Parathyroid adenoma (tissue), 2 donors: ENCODE results near the gene CLBA1.

ENCODE experiments used
- H2AFZ ChIP-seq: fragments of 300-600 bp; sonication (generic); one replicate; pipeline ENCODE4 v1.7.0; 2017; ENCODE audit warnings: antibody characterized with exemption, mild to moderate bottlenecking
- H3K27ac ChIP-seq: fragments of 300-600 bp; sonication (generic); one replicate; pipeline ENCODE4 v1.7.0; 2017
- H3K27me3 ChIP-seq: fragments of 300-600 bp; sonication (generic); one replicate; pipeline ENCODE4 v1.7.0; 2017; ENCODE audit warnings: low read length; ENCODE audit not compliant: control insufficient read depth, insufficient read depth
- H3K36me3 ChIP-seq: fragments of 300-600 bp; sonication (generic); one replicate; pipeline ENCODE4 v1.7.0; 2017; ENCODE audit warnings: low read length; ENCODE audit not compliant: control insufficient read depth, insufficient read depth
- H3K4me1 ChIP-seq: fragments of 300-600 bp; sonication (generic); one replicate; pipeline ENCODE4 v1.7.0; 2017; ENCODE audit warnings: control low read depth
- H3K4me2 ChIP-seq: fragments of 300-600 bp; sonication (generic); one replicate; pipeline ENCODE4 v1.7.0; 2017; ENCODE audit warnings: low read length
- H3K4me3 ChIP-seq: fragments of 300-600 bp; sonication (generic); one replicate; pipeline ENCODE4 v1.7.0; 2017; ENCODE audit warnings: low read depth, low read length
- H3K79me2 ChIP-seq: fragments of 300-600 bp; sonication (generic); one replicate; pipeline ENCODE4 v1.7.0; 2017; ENCODE audit warnings: control low read depth
- H3K9ac ChIP-seq: fragments of 300-600 bp; sonication (generic); one replicate; pipeline ENCODE4 v1.7.0; 2017; ENCODE audit warnings: mild to moderate bottlenecking
- H3K9me3 ChIP-seq: fragments of 300-600 bp; sonication (generic); one replicate; pipeline ENCODE4 v1.7.0; 2017; ENCODE audit warnings: low read length; ENCODE audit not compliant: control insufficient read depth
- CTCF ChIP-seq: fragments of 300-600 bp; sonication (generic); IDR thresholded peaks from one replicate; pipeline ENCODE4 v1.7.0; 2017; ENCODE audit warnings: antibody characterized with exemption, mild to moderate bottlenecking
- donor health status: primary hyperparathyroidism.

CLBA1 gene

GRCh38 chr14:104977681-104978653 is 7.6 kb upstream of the CLBA1 start, which contains the start of gene AHNAK2:
AHNAK2 (minus strand) TSS chr14:104978374; CDS start chr14:104978237, 137 bp downstream.
- Histone ChIP-seq H3K4me2 (peak within 1 kb of the TSS; percentile 66), H3K9me3 (no peaks in the 10 kb centered on the region), H3K27ac (no peak within 1 kb of the TSS), H3K27me3 (no peaks in the 10 kb centered on the region), H3K4me1 (peaks cover 33% of the 10 kb centered on the region), H3K79me2 (no peaks in the 10 kb centered on the region), H2AFZ (peak within 1 kb of the TSS; percentile 65), H3K9ac (no peak within 1 kb of the TSS), H3K36me3 (no peaks in the 10 kb centered on the region), H3K4me3 (peak within 1 kb of the TSS; percentile 11)
- TF ChIP-seq CTCF = no peak

DNA sequence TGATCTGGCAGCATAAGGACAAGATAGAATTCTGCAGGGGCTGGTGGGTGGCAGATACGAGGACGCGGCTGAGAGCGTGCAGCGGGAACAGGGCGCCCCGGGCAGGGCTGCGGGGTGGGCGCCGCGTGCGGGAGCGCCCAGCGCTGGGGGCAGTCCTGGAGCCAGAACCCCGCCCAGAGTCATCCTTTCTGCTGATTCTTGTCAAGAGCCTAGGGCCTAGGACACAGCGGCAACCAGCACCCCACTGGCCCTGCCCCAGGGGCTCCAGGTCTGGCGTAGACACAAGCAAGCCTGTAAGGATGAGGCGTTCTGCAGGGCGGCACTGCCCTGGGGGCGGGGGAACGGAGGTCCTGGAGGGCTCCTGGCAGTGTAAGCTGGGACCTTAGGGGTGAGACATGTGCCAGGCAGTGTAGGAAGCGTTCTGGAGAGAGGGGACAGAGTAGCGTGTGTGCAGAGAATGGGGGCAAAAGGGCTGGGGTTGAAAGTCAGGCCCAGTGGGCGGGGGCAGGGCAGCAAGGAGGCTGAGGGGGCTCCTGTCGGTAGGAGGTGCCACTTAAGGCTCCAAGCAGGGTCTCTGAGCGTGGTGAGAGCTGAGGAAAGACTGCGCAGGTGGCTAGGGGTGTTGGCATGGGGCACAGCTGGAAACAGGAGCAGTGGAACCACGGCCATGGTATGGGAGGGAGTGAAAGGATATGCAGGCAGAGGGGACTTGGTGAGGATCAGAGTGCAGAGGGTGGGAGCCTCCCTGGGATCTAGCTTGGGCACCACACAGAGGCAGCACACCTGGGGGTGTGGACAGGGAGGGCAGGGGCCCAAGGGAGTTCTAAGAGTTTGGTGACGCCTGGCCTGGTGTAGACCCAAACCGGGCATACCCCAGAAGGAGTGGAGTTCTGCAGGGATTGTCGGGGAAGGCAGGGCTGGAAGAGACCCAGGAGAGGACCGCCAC is 6.6 kb upstream of the CLBA1 start:
- Histone ChIP-seq H3K27ac (peak overlapping the region; percentile 77), H2AFZ (no peak overlapping the region), H3K9ac (no peak overlapping the region), H3K27me3 (no peaks in the 10 kb centered on the region), H3K79me2 (no peaks in the 10 kb centered on the region), H3K36me3 (no peaks in the 10 kb centered on the region), H3K4me1 (peaks cover 27% of the 10 kb centered on the region), H3K9me3 (no peaks in the 10 kb centered on the region), H3K4me3 (no peak overlapping the region), H3K4me2 (peak overlapping the region; percentile 42)
- TF ChIP-seq CTCF = no peak

DNA sequence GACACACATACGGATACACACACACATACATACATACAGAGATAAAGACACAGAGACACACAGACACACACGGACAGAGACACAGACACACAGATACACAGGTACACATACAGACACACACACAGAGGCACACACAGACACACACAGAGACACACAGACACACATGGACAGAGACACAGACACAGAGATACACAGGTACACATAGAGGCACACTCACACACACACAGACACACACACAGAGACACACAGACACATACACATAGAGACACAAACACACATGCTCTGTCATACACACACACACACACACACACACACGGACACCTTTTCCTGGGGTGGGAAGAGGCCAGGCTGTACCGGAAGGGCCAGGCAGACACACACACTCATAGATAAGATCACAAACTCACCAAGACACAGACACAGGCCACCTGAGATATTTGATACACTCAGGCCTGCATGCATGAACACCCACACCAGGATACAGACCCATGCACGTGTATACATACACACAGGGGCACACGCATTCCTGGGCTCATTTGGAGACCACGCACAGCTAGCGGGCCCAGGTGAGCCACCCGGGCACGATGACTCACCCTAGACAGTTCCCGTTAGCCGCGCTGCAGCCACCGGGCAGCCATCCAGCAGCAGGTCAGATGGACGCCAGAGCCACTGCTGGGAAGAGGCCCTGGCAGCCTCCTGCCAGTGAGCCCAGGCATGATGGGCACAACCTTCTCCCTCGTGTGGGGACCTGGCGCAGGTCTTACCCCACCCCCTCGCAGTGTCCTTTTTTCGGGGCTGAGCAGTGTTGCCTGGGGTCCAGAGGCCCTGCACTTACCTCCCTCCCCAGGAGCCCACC is 5.6 kb upstream of the CLBA1 start:
- Histone ChIP-seq H3K36me3 (no peaks in the 10 kb centered on the region), H3K27ac (peak overlapping the region; percentile 77), H3K4me1 (peaks cover 27% of the 10 kb centered on the region), H3K9ac (no peak overlapping the region), H3K9me3 (no peaks in the 10 kb centered on the region), H3K79me2 (no peaks in the 10 kb centered on the region), H3K4me2 (peak overlapping the region; percentile 42), H2AFZ (peak overlapping the region; percentile 48), H3K27me3 (no peaks in the 10 kb centered on the region), H3K4me3 (no peak overlapping the region)
- no peak for TF ChIP-seq CTCF
